Fibroblast of skin of right biceps (primary cell): ENCODE results near the gene NFKBIL1.

Experiments used
- DNase-seq: peaks from one replicate; pipeline ENCODE4 v3.0.0-alpha.2; 2013

Gene NFKBIL1

DNA sequence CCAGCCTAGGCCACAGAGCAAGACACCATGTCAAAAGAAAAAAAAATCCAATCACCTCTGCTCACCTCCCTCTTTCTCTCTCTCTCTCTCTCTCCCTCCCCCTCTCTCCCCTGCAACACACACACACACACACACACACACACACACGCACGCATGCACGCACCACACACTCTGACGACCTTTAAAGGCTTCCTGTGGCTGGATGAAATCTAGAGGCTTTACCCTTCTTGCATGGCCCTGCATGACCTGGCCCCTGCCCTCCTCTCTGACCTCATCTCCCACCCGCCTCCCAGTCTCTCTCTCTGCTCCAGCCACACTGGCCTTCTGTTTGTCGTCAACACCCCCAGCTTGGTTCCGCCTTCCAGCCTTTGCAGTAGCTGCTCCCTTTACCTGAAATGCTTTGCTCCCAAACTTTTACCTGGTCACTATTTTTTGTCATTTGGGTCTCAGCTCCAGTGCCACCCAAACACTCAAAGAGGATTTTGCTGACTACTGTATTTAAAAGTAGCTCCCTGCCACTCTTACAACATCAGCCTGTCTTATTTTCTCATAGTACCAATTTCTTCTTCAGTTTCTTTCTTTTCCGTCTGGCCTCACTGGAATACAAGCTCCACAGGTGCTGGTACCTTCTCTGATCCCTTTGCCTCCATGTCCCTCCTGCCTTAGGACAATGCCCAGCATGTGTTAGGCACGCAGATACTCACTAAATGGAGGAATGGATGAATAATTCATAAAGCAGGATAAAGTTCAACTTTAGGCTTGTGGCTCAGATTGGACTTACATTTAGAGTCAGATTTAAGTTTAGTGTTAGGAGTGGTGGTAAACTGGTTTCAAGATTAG is 20.3 kb downstream of the NFKBIL1 start:
- DNase-seq, result no peak

- DNase-seq, result no peak
Observed at GRCh38 chr6:31568537-31568961, 21.1 kb downstream of the NFKBIL1 start.

DNA sequence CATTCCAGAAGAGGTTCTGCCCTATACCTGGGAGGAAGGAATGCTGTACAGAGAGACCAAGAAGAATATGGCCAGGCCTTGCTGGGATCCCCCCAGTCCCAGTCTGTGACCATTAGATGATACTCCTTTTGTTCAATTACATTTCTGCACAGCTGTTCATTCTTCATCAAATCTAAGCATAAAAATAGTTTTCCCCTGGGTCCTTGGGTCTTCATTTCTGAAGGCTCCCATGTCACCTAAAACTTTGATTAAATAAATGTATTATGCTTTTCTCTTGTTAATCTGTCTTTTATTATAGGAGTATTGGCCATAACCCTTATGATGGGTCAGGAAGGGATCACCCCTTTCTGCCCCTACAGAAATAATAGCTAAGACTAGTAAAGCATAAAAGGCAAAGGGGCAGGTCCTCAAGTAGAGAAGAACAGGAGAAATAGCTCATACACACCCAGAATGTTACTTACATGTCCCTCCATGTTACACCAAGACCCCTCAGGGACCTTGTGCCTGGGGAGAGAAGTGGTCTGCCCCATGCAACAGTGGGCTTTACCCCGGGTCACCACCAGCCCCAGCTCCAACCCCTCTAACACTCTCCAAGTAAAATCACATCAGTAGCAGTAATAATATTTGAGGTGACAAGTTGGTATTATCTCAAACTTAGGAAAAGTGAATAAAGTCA is 22.6 kb downstream of the NFKBIL1 start:
- no peak for DNase-seq

- DNase-seq, result no peak
Observed at GRCh38 chr6:31572041-31572911, 24.9 kb downstream of the NFKBIL1 start, which contains the start of gene LTA. Gene LTA (plus strand): TSS chr6:31572289. CDS start chr6:31572743, 454 bp downstream.

DNA sequence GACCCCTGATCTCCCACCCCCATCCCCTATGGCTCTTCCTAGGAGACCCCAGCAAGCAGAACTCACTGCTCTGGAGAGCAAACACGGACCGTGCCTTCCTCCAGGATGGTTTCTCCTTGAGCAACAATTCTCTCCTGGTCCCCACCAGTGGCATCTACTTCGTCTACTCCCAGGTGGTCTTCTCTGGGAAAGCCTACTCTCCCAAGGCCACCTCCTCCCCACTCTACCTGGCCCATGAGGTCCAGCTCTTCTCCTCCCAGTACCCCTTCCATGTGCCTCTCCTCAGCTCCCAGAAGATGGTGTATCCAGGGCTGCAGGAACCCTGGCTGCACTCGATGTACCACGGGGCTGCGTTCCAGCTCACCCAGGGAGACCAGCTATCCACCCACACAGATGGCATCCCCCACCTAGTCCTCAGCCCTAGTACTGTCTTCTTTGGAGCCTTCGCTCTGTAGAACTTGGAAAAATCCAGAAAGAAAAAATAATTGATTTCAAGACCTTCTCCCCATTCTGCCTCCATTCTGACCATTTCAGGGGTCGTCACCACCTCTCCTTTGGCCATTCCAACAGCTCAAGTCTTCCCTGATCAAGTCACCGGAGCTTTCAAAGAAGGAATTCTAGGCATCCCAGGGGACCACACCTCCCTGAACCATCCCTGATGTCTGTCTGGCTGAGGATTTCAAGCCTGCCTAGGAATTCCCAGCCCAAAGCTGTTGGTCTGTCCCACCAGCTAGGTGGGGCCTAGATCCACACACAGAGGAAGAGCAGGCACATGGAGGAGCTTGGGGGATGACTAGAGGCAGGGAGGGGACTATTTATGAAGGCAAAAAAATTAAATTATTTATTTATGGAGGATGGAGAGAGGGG is 26.1 kb downstream of the NFKBIL1 start:
- DNase-seq, result no peak

- no peak for DNase-seq
Observed at GRCh38 chr6:31574106-31575061, 27.0 kb downstream of the NFKBIL1 start.

DNA sequence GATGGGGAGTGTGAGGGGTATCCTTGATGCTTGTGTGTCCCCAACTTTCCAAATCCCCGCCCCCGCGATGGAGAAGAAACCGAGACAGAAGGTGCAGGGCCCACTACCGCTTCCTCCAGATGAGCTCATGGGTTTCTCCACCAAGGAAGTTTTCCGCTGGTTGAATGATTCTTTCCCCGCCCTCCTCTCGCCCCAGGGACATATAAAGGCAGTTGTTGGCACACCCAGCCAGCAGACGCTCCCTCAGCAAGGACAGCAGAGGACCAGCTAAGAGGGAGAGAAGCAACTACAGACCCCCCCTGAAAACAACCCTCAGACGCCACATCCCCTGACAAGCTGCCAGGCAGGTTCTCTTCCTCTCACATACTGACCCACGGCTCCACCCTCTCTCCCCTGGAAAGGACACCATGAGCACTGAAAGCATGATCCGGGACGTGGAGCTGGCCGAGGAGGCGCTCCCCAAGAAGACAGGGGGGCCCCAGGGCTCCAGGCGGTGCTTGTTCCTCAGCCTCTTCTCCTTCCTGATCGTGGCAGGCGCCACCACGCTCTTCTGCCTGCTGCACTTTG is 28.0 kb downstream of the NFKBIL1 start, which contains the start of gene TNF:
TSS of gene TNF (plus strand) at position 231 of the 567 bp plus-strand sequence. CDS start at position 408, 177 bp downstream.
- DNase-seq, result no peak

GRCh38 chr6:31575952-31576685 is 28.7 kb downstream of the NFKBIL1 start:
- DNase-seq, result no peak

DNA sequence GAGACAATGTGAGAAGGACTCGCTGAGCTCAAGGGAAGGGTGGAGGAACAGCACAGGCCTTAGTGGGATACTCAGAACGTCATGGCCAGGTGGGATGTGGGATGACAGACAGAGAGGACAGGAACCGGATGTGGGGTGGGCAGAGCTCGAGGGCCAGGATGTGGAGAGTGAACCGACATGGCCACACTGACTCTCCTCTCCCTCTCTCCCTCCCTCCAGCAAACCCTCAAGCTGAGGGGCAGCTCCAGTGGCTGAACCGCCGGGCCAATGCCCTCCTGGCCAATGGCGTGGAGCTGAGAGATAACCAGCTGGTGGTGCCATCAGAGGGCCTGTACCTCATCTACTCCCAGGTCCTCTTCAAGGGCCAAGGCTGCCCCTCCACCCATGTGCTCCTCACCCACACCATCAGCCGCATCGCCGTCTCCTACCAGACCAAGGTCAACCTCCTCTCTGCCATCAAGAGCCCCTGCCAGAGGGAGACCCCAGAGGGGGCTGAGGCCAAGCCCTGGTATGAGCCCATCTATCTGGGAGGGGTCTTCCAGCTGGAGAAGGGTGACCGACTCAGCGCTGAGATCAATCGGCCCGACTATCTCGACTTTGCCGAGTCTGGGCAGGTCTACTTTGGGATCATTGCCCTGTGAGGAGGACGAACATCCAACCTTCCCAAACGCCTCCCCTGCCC is 29.6 kb downstream of the NFKBIL1 start:
- no peak for DNase-seq

GRCh38 chr6:31577579-31577966 is 30.2 kb downstream of the NFKBIL1 start:
- DNase-seq, result no peak

DNA sequence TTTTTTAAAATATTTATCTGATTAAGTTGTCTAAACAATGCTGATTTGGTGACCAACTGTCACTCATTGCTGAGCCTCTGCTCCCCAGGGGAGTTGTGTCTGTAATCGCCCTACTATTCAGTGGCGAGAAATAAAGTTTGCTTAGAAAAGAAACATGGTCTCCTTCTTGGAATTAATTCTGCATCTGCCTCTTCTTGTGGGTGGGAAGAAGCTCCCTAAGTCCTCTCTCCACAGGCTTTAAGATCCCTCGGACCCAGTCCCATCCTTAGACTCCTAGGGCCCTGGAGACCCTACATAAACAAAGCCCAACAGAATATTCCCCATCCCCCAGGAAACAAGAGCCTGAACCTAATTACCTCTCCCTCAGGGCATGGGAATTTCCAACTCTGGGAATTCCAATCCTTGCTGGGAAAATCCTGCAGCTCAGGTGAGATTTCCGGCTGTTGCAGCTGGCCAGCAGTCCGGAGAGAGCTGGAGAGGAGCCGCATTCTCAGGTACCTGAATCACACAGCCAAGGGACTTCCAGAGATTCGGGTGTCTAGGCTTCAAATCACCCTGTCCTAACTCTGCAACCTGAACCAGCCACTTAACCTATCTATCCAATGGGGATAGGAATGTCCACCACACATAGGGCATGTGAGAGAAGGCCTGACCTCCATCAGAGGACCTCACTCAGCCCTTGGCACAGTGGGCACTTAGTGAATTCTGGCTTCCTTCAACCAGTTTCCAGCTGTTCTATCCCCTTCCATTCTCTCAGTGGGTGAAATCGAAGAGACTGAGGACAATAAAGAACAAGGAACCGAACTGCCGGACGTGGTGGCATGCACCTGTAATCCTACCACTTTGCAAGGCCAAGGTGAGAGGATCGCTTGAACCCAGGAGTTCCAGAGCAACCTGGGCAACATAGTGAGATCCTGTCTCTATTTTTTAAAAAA is 31.0 kb downstream of the NFKBIL1 start:
- DNase-seq, result no peak

GRCh38 chr6:31579119-31579505 is 31.7 kb downstream of the NFKBIL1 start:
- DNase-seq, result no peak

- no peak for DNase-seq
Observed at GRCh38 chr6:31579546-31580437, 32.4 kb downstream of the NFKBIL1 start.

GRCh38 chr6:31580438-31580740 is 33.0 kb downstream of the NFKBIL1 start:
- no peak for DNase-seq

GRCh38 chr6:31580807-31581433 is 33.5 kb downstream of the NFKBIL1 start:
- peak; percentile 82 for DNase-seq

DNA sequence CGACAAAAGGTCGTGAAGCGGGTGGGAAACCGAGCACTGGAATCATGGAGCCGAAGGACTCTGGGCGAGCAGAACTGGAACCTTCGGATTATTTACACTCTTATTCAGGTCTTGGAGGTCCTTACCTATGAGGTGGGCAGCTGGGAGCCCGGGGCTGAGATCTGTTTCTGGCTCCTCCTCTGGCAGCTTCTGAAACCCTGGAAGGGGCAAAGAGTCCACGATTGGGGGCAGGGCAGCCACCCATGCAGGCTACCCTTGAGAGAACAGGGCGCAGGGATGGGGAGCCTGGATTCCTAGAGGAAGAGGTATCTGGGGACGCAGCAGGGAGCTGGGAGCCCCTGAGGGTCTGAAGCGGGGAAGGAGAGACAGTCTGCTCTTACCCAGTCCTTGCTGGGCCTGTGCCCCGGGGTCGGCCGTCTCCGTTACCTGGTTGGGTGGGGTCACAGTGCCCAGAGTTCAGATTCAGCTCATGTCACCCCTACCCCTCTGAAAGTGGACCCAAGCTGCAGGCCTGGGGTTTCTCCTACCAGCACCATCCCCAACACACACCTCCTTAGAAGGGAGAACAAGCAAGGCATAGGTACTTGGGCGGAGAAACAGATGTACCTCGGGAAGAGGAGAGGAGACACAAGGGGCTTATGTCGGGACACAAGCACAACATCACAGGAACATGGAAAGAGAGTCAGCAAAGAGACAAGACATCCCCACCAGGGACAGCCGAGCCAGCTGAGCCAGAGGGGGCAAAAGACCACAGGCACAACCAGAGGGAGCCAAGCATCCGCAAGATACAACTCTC is 34.2 kb downstream of the NFKBIL1 start:
- DNase-seq, result no peak
